K562 (cell line): ENCODE data around the gene LCNL1. TPM values are rescaled to one million over a fixed set of nuclear protein-coding genes. Genes with fewer than 3 reads are reported as not detected.

Experiments used
- ATAC-seq: fragments of 200-7000 bp; cut with Tn5 transposase; 3 replicates; pipeline ENCODE4 v1.9.1; 2020; ENCODE audit warnings: moderate library complexity
- BruUV-seq: library from RNA; stranded (reverse); fragments of 400-500 nt; replicated peaks from 2 replicates; lab custom pipeline; 2021; lab: Mats Ljungman, UMichigan
- CTCF ChIA-PET: fragments of 300-600 bp; formaldehyde crosslinking; extraction: SDS; loops from one replicate; lab custom pipeline; 2021; ENCODE audit warnings: low intra/inter-chr PET ratio; lab: Yijun Ruan, JAX
- POLR2A ChIA-PET: fragments of 300-600, 350-650 bp; sonication (Branson Sonifier 250); formaldehyde crosslinking; extraction: SDS; loops from one replicate; lab custom pipeline; 2021; ENCODE audit warnings: antibody characterized with exemption, inconsistent platforms; lab: Yijun Ruan, JAX
- DNase-seq, 4 experiments: peaks; one replicate each; pipeline versions ENCODE4 v3.0.0 to v3.0.0-alpha.2; 2011 to 2018; ENCODE audit warnings: low spot score in 3 of 4, mixed read lengths in 3 of 4; ENCODE audit errors: extremely low read depth in 1 of 4
- FAIRE-seq: peaks from 2 replicates; lab custom pipeline; 2011; peaks lifted over from hg19 to GRCh38; lab: Jason Lieb, UNC
- H2AFZ ChIP-seq: 2 replicates; pipeline ENCODE4 v1.6.0; 2011; ENCODE audit warnings: low read depth, low read length, control low read depth, inconsistent platforms
- H3K27ac ChIP-seq: fragments of 200-600 bp; 3 replicates; pipeline ENCODE4 v1.8.0; 2011; ENCODE audit warnings: low read depth, mild to moderate bottlenecking, control low read depth, inconsistent platforms, low read length, moderate library complexity, mixed read lengths; ENCODE audit errors: extremely low read depth
- H3K27me3 ChIP-seq, 2 experiments: fragments of 300-600 bp in 1 of 2; 2 replicates in 1 of 2; 3 replicates in 1 of 2; pipeline versions ENCODE4 v1.6.0 to v1.8.0; 2011; ENCODE audit warnings: inconsistent platforms in 2 of 2, low read length in 2 of 2, mild to moderate bottlenecking in 1 of 2, mixed read lengths in 1 of 2, moderate library complexity in 1 of 2; ENCODE audit not compliant: control insufficient read depth in 2 of 2, insufficient read depth in 2 of 2
- H3K36me3 ChIP-seq: fragments of 300-600 bp; 3 replicates; pipeline ENCODE4 v1.8.0; 2011; ENCODE audit warnings: mild to moderate bottlenecking, low read length, inconsistent platforms; ENCODE audit not compliant: control insufficient read depth, insufficient read depth
- H3K4me1 ChIP-seq, 2 experiments: fragments of 200-600 bp in 1 of 2; replicated peaks in 1 of 2; 2 replicates in 1 of 2; 3 replicates in 1 of 2; pipeline versions ENCODE4 v1.5.1 to v1.8.0; 2011; ENCODE audit warnings: inconsistent platforms in 2 of 2, low read length in 2 of 2, mild to moderate bottlenecking in 1 of 2, mixed read lengths in 1 of 2, moderate library complexity in 1 of 2; ENCODE audit not compliant: control insufficient read depth in 2 of 2, insufficient read depth in 2 of 2
- H3K4me2 ChIP-seq: 2 replicates; pipeline ENCODE4 v1.6.1; 2011; ENCODE audit warnings: low read length, control low read depth, inconsistent platforms, mixed read lengths; ENCODE audit not compliant: insufficient read depth
- H3K4me3 ChIP-seq: fragments of 200-600 bp; sonication (generic), shearing (Covaris generic); 2 replicates; pipeline ENCODE4 v1.5.1; 2016; ENCODE audit warnings: control low read depth, inconsistent platforms
- H3K79me2 ChIP-seq: fragments of 200-600 bp; 3 replicates; pipeline ENCODE4 v1.8.0; 2011; ENCODE audit warnings: low read length, inconsistent platforms; ENCODE audit not compliant: control insufficient read depth, insufficient read depth
- H3K9ac ChIP-seq, 2 experiments: 2 replicates each; pipeline versions ENCODE4 v1.6.0 to v1.6.1; 2011; ENCODE audit warnings: low read depth in 2 of 2, low read length in 2 of 2, control low read depth in 1 of 2, inconsistent platforms in 1 of 2, mild to moderate bottlenecking in 1 of 2, mixed read lengths in 1 of 2; ENCODE audit not compliant: insufficient read depth in 1 of 2
- H3K9me1 ChIP-seq: one replicate; pipeline ENCODE4 v1.6.0; 2011; ENCODE audit warnings: inconsistent platforms, mild to moderate bottlenecking, low read length, moderate library complexity; ENCODE audit not compliant: control insufficient read depth, insufficient read depth
- H3K9me3 ChIP-seq: replicated peaks from 2 replicates; pipeline ENCODE4 v1.5.1; 2011; ENCODE audit warnings: low read depth, low read length, inconsistent platforms; ENCODE audit not compliant: control insufficient read depth, insufficient read depth
- H4K20me1 ChIP-seq: replicated peaks from 2 replicates; pipeline ENCODE4 v1.6.1; 2011; ENCODE audit warnings: low read length, inconsistent platforms, mixed read lengths; ENCODE audit not compliant: control insufficient read depth, insufficient read depth
- HNRNPL ChIP-seq: fragments of 200-400 bp; formaldehyde crosslinking; IDR thresholded peaks from 2 replicates; pipeline ENCODE4 v1.6.1; 2017; ENCODE audit warnings: low read depth, mild to moderate bottlenecking, low read length
- NR2F6 ChIP-seq: fragments of 450-650 bp; formaldehyde crosslinking; IDR thresholded peaks from 2 replicates; pipeline ENCODE4 v1.4.0; 2020; ENCODE audit warnings: mild to moderate bottlenecking
- POLR2G ChIP-seq: fragments of 200-400 bp; formaldehyde crosslinking; IDR thresholded peaks from 2 replicates; pipeline ENCODE4 v1.6.1; 2017; ENCODE audit warnings: low read depth, mild to moderate bottlenecking, antibody characterized with exemption, low read length, moderate library complexity
- RBFOX2 ChIP-seq: fragments of 200-400 bp; formaldehyde crosslinking; IDR thresholded peaks from 2 replicates; pipeline ENCODE4 v1.6.1; 2017; ENCODE audit warnings: low read depth, mild to moderate bottlenecking, low read length, moderate library complexity
- RBM22 ChIP-seq: fragments of 200-400 bp; formaldehyde crosslinking; IDR thresholded peaks from 2 replicates; pipeline ENCODE4 v1.6.1; 2018; ENCODE audit warnings: low read length, low read depth; ENCODE audit not compliant: poor library complexity, severe bottlenecking
- TCF7L2 ChIP-seq: fragments of 150-350 bp; IDR thresholded peaks from 2 replicates; pipeline ENCODE4 v1.6.1; 2016; ENCODE audit warnings: low read depth, mild to moderate bottlenecking, low read length, moderate library complexity
- YBX1 ChIP-seq: fragments of 450-650 bp; IDR thresholded peaks from 2 replicates; pipeline ENCODE4 v1.7.1; 2016; ENCODE audit warnings: mild to moderate bottlenecking
- ZBTB33 ChIP-seq: sonication (generic); formaldehyde crosslinking; IDR thresholded peaks from 2 replicates; pipeline ENCODE4 v1.8.1; 2023; ENCODE audit warnings: mild to moderate bottlenecking, missing genetic modification reagents
- ZNF586 ChIP-seq: fragments of 450-650 bp; formaldehyde crosslinking; conservative IDR thresholded peaks from 2 replicates; pipeline ENCODE4 v1.4.0; 2020; ENCODE audit warnings: mild to moderate bottlenecking, moderate library complexity
- WGBS: fragments of 100-300 bp; shearing (Covaris generic); methylation state at CpG from one replicate; pipeline ENCODE4 v1.1.6; 2016; ENCODE audit warnings: low coverage, mixed read lengths; ENCODE audit not compliant: insufficient coverage; ENCODE audit errors: missing lambda C conversion rate; 5-methylcytosine and 5-hydroxymethylcytosine counted together
- in situ Hi-C: fragments of 300-500 bp; cut with MboI; formaldehyde crosslinking; loops from 4 replicates; pipeline ENCODE4 v1.15.0; 2018; ENCODE audit warnings: inconsistent platforms, mixed read lengths
- intact Hi-C: fragments of 100-400 bp; cut with micrococcal nuclease; formaldehyde crosslinking; loops from 2 replicates; pipeline ENCODE4 v1.14.2; 2022
- polyA plus RNA-seq, 8 experiments: library from polyadenylated mRNA; depleted of rRNA in 4 of 8; stranded (reverse) in 5 of 8; unstranded in 3 of 8; fragments of >200 nt; fragmentation: Nextera tagmentation in 2 of 8; fragmentation: Illumina TruSeq in 1 of 8; extraction: Ambion mirVana in 2 of 8; extraction: Trizol in 1 of 8; gene quantifications; 2 replicates each; pipeline versions ENCODE4 v1.2.1 to v1.2.3, GENCODE V29; 2011 to 2014; ENCODE audit warnings: inconsistent platforms in 1 of 8, missing spikeins in 1 of 8
- total RNA-seq, 7 experiments: library from RNA; depleted of rRNA in 6 of 7; stranded (reverse); fragments of >200 nt in 6 of 7; fragmentation: Illumina TruSeq in 2 of 7; extraction: Trizol in 2 of 7; gene quantifications; 2 replicates each; pipeline versions ENCODE4 v1.2.1 to v1.2.3, GENCODE V29; 2011 to 2021; ENCODE audit warnings: low replicate concordance in 1 of 7
- TF ChIP-seq, protein P1 (sequence below): IDR thresholded peaks from 3 replicates; pipeline ENCODE4 v1.6.1; 2011; ENCODE audit warnings: borderline replicate concordance, mild to moderate bottlenecking, moderate library complexity; ENCODE audit not compliant: insufficient read length; ENCODE audit errors: extremely low read depth

The LCNL1 gene
- total and polyA plus RNA-seq, 9 of the 15 experiments (the other 6 are each of a cell fraction or from before 2014, with no cell fraction given), result 0.04 to 0.16 (median 0.04) TPM; not detected in 4

- no TSS peak for BruUV-seq
- TF ChIP-seq RBFOX2 (peak; percentile 16), HNRNPL (peak; percentile 57; the same call in 1 of the 2 replicates), YBX1 (no peak), ZNF586 (CRISPR knock-in tag) (no peak), ZBTB33 (CRISPR knock-in tag) (peak; percentile 95), TCF7L2 (no peak), NR2F6 (CRISPR knock-in tag) (no peak), RBM22 (peak; percentile 71), POLR2G (peak; percentile 58)
- TF ChIP-seq, protein P1, sequence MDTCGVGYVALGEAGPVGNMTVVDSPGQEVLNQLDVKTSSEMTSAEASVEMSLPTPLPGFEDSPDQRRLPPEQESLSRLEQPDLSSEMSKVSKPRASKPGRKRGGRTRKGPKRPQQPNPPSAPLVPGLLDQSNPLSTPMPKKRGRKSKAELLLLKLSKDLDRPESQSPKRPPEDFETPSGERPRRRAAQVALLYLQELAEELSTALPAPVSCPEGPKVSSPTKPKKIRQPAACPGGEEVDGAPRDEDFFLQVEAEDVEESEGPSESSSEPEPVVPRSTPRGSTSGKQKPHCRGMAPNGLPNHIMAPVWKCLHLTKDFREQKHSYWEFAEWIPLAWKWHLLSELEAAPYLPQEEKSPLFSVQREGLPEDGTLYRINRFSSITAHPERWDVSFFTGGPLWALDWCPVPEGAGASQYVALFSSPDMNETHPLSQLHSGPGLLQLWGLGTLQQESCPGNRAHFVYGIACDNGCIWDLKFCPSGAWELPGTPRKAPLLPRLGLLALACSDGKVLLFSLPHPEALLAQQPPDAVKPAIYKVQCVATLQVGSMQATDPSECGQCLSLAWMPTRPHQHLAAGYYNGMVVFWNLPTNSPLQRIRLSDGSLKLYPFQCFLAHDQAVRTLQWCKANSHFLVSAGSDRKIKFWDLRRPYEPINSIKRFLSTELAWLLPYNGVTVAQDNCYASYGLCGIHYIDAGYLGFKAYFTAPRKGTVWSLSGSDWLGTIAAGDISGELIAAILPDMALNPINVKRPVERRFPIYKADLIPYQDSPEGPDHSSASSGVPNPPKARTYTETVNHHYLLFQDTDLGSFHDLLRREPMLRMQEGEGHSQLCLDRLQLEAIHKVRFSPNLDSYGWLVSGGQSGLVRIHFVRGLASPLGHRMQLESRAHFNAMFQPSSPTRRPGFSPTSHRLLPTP, result no peak
- ChIA-PET POLR2A (interaction anchor here (0.7 kb wide), 1 partner anchor 15 kb away, joined by 3 read pairs; no protein-coding TSS in a partner anchor), CTCF (no interaction called here)
- ATAC-seq (no peak), FAIRE-seq (no peak), DNase-seq (no peak)
- peaks cover 20 to 74% of the 10 kb centered on the region in 2 experiments for H3K4me1 ChIP-seq
- peak overlapping the region in 1 of 2 experiments; percentile 7; a peak in 1 of 4 replicates for H3K9ac ChIP-seq
- H2AFZ ChIP-seq, result no peak overlapping the region
- H3K9me1 ChIP-seq, result peaks cover 3% of the 10 kb centered on the region
- WGBS, result 97% methylated on average over 48 of the region's 55 CpGs
- H4K20me1 ChIP-seq, result no peaks in the 10 kb centered on the region
- no peak overlapping the region for H3K27ac ChIP-seq
- peaks cover 54% of the 10 kb centered on the region; the same call in 2 of the 3 replicates for H3K36me3 ChIP-seq
- intact Hi-C loops, result loop anchor here (5.0 kb wide), 1 partner anchor 94 kb away; the partner anchor contains the start of gene PHPT1
- no peaks in the 10 kb centered on the region for H3K27me3 ChIP-seq
- H3K79me2 ChIP-seq, result peaks cover 26% of the 10 kb centered on the region
- no peaks in the 10 kb centered on the region for H3K9me3 ChIP-seq
- no peak overlapping the region for H3K4me3 ChIP-seq
- no peak overlapping the region for H3K4me2 ChIP-seq
- in situ Hi-C loops, result no loop called here
Observed at GRCh38 chr9:136941231-136942111, 41.3 kb upstream of the LCNL1 start.
